GM21526 (cell line): ENCODE results near the gene HNRNPR.

Source experiments
- ATAC-seq: cut with Tn5 transposase; IDR thresholded peaks from one replicate; pipeline ENCODE4 v1.9.1; 2021; ENCODE audit warnings: moderate library complexity; ENCODE audit not compliant: unreplicated experiment, low FRiP score

The HNRNPR gene

GRCh38 chr1:23369335-23370013, 25.4 kb upstream of the HNRNPR start, which contains the start of gene ZNF436:
ZNF436 (minus strand) TSS chr1:23369836; CDS start chr1:23368005, 1,831 bp downstream.
- no peak for ATAC-seq

- peak; percentile 68 for ATAC-seq
These were observed 24.7 kb upstream of the HNRNPR start for GRCh38 chr1:23368562-23369334.

GRCh38 chr1:23367791-23368561, 23.9 kb upstream of the HNRNPR start:
- ATAC-seq: peak; percentile 87

GRCh38 chr1:23367451-23367790, 23.3 kb upstream of the HNRNPR start:
- no peak for ATAC-seq

- ATAC-seq: no peak
These were observed 22.5 kb upstream of the HNRNPR start for GRCh38 chr1:23366598-23366997.

DNA sequence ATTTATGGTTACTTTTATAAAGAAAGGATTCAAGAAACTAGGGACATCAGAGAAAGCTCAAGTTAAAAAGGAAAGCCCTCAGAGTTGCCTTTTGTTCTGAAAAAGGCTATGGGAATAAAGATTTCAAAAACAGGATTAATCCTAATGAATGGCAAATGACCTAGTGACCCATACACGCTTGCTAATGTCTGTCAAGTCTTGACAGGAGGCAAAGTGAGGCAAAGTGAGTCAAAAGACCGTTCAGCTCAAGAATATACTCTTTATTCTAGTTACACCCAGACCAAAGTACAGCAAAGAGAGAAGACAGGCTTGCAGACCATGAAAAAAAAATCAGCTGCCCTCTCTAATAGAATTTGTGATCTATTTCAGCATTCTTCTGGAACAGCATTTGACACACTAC, 22.1 kb upstream of the HNRNPR start:
- ATAC-seq: no peak

DNA sequence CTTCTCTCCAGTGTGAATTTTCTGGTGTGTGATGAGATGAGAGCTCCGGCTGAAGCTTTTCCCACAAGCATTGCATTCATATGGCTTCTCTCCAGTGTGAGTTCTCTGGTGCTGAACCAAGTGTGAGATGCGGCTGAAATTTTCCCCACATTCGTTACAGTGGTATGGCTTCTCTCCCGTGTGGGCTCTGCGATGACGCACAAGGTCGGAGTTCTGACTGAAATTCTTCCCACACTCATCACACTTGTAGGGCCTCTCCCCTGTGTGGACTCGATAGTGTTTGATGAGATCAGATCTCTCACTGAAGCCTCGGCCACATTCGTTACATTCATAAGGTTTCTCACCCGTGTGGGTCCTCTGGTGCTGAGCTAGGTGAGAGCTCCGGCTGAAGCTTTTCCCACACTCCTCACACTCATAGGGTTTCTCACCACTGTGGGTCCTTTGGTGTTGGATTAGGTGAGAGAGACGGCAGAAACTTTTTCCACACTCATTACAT, 18.2 kb upstream of the HNRNPR start:
- ATAC-seq: no peak

DNA sequence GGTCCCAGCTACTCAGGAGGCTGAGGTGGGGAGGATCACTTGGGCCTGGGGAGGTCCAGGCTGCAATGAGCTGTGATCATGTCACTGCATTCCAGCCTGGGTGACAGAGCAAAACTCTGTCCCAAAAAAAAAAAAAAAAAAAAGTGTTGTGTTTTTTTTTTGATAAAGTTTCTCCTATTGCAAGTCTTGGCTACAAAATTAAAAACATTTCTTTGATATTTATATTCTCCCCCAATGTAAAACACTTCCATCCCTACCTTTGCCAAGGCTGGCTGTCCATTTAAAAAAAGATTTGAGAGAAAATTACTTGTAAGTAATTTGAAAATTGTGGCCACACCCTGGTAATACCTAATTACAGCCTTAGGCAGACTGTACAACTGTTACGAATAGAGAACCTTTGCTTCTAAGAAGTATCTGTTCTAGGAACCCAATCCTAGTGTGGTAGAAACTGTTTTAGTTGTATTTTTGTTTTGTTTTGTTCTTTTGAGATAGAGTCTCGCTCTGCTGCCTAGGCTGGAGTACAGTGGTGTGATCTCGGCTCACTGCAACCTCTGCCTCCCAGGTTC, 14.3 kb upstream of the HNRNPR start:
- ATAC-seq: no peak

- ATAC-seq: no peak
These were observed 13.2 kb upstream of the HNRNPR start for GRCh38 chr1:23357138-23357908.

GRCh38 chr1:23356471-23357137, 12.5 kb upstream of the HNRNPR start:
- ATAC-seq: no peak

GRCh38 chr1:23354245-23354644, 10.2 kb upstream of the HNRNPR start:
- no peak for ATAC-seq

DNA sequence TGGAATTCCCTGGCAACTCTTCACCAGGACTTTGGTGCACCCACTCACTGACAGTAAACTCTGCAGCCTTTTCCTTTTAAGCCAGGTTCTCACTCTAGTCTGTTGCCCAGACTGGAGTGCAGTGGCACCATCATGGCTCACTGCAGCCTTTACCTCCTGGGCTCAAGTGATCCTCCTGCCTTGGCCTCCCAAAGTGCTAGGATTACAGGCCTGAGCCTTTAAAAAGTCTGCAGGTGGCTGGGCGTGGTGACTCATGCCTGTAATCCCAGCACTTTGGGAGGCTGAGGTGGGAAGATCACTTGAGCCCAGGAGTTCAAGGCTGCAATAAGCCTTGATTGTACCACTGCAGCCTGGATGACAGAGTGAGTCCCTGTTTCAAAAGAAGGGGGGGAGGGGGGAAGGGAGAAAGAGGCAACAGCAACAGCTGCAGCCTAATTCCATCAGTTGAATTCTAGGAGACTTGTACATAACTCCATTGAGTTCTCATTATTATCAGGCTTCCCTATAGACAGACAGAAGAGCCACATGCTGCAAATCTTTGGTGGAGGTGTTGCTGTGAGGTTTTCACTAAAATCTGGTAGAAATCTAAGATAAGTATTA, 8.1 kb upstream of the HNRNPR start:
- ATAC-seq: no peak

DNA sequence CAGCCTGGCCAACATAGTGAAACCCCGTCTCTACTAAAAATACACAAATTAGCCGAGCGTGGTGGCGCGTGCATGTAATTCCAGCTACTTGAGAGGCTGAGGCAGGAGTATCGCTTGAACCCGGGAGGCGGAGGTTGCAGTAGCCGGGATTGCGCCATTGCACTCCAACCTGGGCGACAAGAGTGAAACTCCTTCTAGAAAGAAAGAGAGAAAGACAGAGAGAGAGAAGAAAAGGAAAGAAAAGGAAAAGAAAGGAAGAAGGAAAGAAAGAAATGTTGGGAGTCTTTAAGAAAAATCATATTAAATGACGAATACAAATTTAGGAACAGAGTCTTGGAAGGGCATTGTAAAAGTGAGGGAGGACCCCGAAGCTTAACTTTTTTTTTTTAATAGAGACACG, 1.8 kb upstream of the HNRNPR start:
- no peak for ATAC-seq

DNA sequence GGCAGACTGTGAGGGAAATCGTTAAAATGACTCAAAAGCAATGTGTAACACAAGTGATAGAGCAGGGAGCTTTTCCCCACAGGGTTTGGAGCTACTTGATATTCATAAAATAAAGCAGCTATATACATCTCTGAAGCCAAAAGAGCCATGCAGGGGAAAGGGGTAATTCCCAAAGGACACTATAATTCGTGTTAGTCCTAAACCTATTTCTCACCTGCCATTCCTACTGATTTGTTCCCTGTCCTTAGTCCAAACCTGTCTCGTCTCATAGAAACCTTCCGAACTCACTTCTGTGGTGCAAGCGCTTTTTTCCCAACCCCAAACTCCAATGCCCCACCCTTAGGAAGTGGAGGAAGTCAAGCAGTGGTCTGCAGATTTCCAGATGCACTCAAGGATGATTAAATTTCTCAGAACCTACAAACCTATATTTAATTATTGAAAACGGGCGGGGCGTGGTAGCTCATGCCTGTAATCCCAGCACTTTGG, 946 bp upstream of the HNRNPR start:
- ATAC-seq: no peak

- peak; percentile 23 for ATAC-seq
These were observed 618 bp downstream of the HNRNPR start for GRCh38 chr1:23343221-23344110.

DNA sequence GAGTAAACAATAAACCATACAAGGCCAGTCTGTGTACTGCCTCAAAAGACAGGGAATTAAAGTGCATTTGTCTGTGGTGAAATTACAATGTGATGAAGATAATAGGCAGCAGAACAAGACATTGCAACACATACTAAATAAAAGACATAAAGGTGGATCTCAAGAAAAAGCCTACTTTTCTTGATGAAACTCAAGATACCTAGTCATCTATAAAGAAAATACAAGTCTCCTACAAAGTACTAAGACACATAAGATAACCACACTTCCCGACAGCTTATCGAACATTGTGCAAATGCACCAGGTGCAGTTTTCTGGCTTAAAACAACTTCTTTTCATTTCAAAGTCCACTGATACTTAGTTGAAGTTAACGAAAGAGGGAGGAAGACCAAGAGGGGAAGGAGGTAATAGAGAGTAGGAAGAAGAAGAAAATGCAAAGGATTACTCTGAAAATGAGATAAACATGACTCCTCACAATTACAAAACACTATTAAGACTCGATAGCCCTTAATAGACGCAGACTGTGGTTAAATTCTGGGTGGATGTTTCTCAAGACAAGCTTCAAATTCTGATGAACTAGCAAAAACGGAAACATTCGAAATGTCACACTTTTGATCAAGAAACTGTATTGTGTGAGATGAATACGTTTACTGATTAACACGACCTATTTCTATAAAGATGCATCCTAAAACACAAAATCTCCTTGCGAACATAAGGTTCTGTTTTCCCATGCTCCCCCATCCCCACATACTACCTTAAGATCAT, 2.0 kb downstream of the HNRNPR start:
- ATAC-seq: no peak

GRCh38 chr1:23339632-23340031, 4.5 kb downstream of the HNRNPR start:
- no peak for ATAC-seq
